ENCODE data around the gene CCT4.

Gene CCT4

GRCh38 chr2:61888267-61889055 lies at the start of gene CCT4 (continued):
- TF ChIP-seq GLIS1 (tag by site-specific recombination; IDR thresholded peaks at IDR 0.05) (0 out of 2 replicates have a peak, but pooled peaks have one; percentile 12), YY2 (tag by site-specific recombination; IDR thresholded peaks at IDR 0.05) (no peak; the same call in 1 of the 2 replicates), ZNF449 (tag by site-specific recombination; IDR thresholded peaks at IDR 0.05) (peak; percentile 95), ZNF416 (tag by site-specific recombination; IDR thresholded peaks at IDR 0.05) (no peak), ZNF391 (tag by site-specific recombination; IDR thresholded peaks at IDR 0.05; ENCODE audit: borderline replicate concordance, low read depth) (peak; percentile 25; the same call in 1 of the 2 replicates), ZNF174 (tag by site-specific recombination; IDR thresholded peaks at IDR 0.05) (no peak), ZSCAN30 (tag by site-specific recombination; IDR thresholded peaks at IDR 0.05) (peak; percentile 55), ZNF335 (tag by site-specific recombination; conservative IDR thresholded peaks at IDR 0.05) (peak; percentile 100), CTCF (tag by site-specific recombination; IDR thresholded peaks at IDR 0.05) (peak; percentile 85), ZNF280C (tag by site-specific recombination; IDR thresholded peaks at IDR 0.05) (no peak), ZBTB11 (tag by site-specific recombination; conservative IDR thresholded peaks at IDR 0.05; ENCODE audit: low read depth) (peak; percentile 73; the same call in 1 of the 2 replicates), ZNF366 (tag by site-specific recombination; conservative IDR thresholded peaks at IDR 0.05) (peak; percentile 31; the same call in 1 of the 2 replicates), PRDM2 (tag by site-specific recombination; IDR thresholded peaks at IDR 0.05; ENCODE audit: borderline replicate concordance) (no peak), ZNF555 (tag by site-specific recombination; conservative IDR thresholded peaks at IDR 0.05) (no peak), ZNF596 (tag by site-specific recombination; IDR thresholded peaks at IDR 0.05) (no peak), KLF1 (tag by site-specific recombination; IDR thresholded peaks at IDR 0.05) (no peak), ZNF664 (tag by site-specific recombination; IDR thresholded peaks at IDR 0.05) (no peak), PRDM1 (tag by site-specific recombination; IDR thresholded peaks at IDR 0.05) (no peak), ZNF626 (tag by site-specific recombination; IDR thresholded peaks at IDR 0.05) (no peak), ZNF2 (tag by site-specific recombination; IDR thresholded peaks at IDR 0.05) (peak; percentile 50; the same call in 1 of the 2 replicates), RBAK (tag by site-specific recombination; IDR thresholded peaks at IDR 0.05) (no peak), ZNF561 (tag by site-specific recombination; IDR thresholded peaks at IDR 0.05; ENCODE audit: borderline replicate concordance) (peak; percentile 50; the same call in 1 of the 2 replicates), ZNF354C (tag by site-specific recombination; IDR thresholded peaks at IDR 0.05; ENCODE audit: borderline replicate concordance, low read depth) (no peak), SCRT1 (tag by site-specific recombination; IDR thresholded peaks at IDR 0.05; ENCODE audit: borderline replicate concordance) (no peak)

Measured in HEK293 (cell line).